Ovary (tissue), 9 donors: Measurements from ENCODE around the gene FBXL22. TPM values are rescaled to one million over a fixed set of nuclear protein-coding genes. Genes with fewer than 3 reads are reported as not detected.

ENCODE experiments used
- DNase-seq, 5 donors: peaks; one replicate each; pipeline ENCODE4 v3.0.0-alpha.2; 2019 to 2020
- H3K27ac ChIP-seq, 2 donors: fragments of 200-600 bp; one replicate each; pipeline versions ENCODE4 v1.5.1 to v1.8.0; 2019 to 2022
- H3K27me3 ChIP-seq: fragments of 200-600 bp; one replicate; pipeline ENCODE4 v1.8.0; 2022
- H3K36me3 ChIP-seq: fragments of 200-600 bp; sonication (generic); one replicate; pipeline ENCODE4 v1.5.1; 2019
- H3K4me1 ChIP-seq: one replicate; pipeline ENCODE4 v1.8.1; 2013; ENCODE audit warnings: mild to moderate bottlenecking, moderate library complexity; ENCODE audit not compliant: insufficient read depth
- H3K4me3 ChIP-seq: fragments of 200-600 bp; sonication (generic); one replicate; pipeline ENCODE4 v1.5.1; 2017
- H3K9me3 ChIP-seq, 2 donors: fragments of 200-600 bp in 1 of 2; sonication (generic) in 1 of 2; one replicate each; pipeline versions ENCODE4 v1.5.1 to v1.8.1; 2013 to 2019; ENCODE audit warnings: mild to moderate bottlenecking in 1 of 2, moderate library complexity in 1 of 2
- CTCF ChIP-seq, 3 donors: fragments of 450-650 bp in 2 of 3; fragments of 200-600 bp in 1 of 3; IDR thresholded peaks; one replicate each; pipeline versions ENCODE4 v1.5.1 to v1.8.0; 2016 to 2022; ENCODE audit warnings: antibody characterized with exemption in 3 of 3, mild to moderate bottlenecking in 1 of 3
- EP300 ChIP-seq: sonication (generic); formaldehyde crosslinking; IDR thresholded peaks from one replicate; pipeline ENCODE4 v1.6.1; 2017; ENCODE audit warnings: antibody characterized with exemption
- POLR2A ChIP-seq: fragments of 450-650 bp; IDR thresholded peaks from one replicate; pipeline ENCODE4 v1.6.1; 2017; ENCODE audit warnings: antibody characterized with exemption, mild to moderate bottlenecking, moderate library complexity
- WGBS, 3 donors: extraction: QIAGEN DNeasy Blood & Tissue Kit in 1 of 3; methylation state at CpG; one replicate each; pipeline versions ENCODE4 v1.1.5 to v1.1.7; 2013 to 2017; 5-methylcytosine and 5-hydroxymethylcytosine counted together
- intact Hi-C, 4 donors: fragments of 100-400 bp; cut with DNase I; formaldehyde crosslinking; loops; one replicate each; pipeline versions ENCODE4 v1.11.0 to v1.15.1; 2022 to 2023
- polyA plus RNA-seq, 2 donors: library from polyadenylated mRNA; stranded (reverse); fragments of 200-250 nt in 1 of 2; fragments of 350-450 nt in 1 of 2; fragmentation: Illumina TruSeq in 1 of 2; extraction: RNeasy Lipid Tissue Mini Kit (QIAGEN cat#74804) in 1 of 2; gene quantifications; one replicate each; pipeline ENCODE4 v1.2.3, GENCODE V29; 2013 to 2014
- total RNA-seq, 7 donors: library from RNA; depleted of rRNA in 2 of 7; stranded (reverse); fragments of >200 nt in 2 of 7; fragmentation: NEBNext Ultra II Directional in 3 of 7; extraction: Animal tissue kit (Norgen Biotek cat#: 25700) in 3 of 7; gene quantifications; one replicate each; pipeline versions ENCODE4 v1.1.0 to v1.2.4, GENCODE V29; 2016 to 2023
- donor health status: DM: no; HTN: no; CAD: no; lungs with moderate emphysema.
- donor health status: DM: no; HTN: no; CAD: no.
- donor health status: Bipolar disorder and iron deficiency.
- donor health status: DM: yes; HTN: yes; CAD: no.
- donor health status: DM: no; HTN: no; CAD: no.
- donor health status: DM: yes; HTN: yes; CAD: no.

The FBXL22 gene
- total and polyA plus RNA-seq, 9 donors = 0.48 to 27.5 (median 5.3) TPM

- no peaks in the 10 kb centered on the region for H3K36me3 ChIP-seq
- DNase-seq = no peak
- WGBS, 3 donors = 46 to 56% (median 50%) methylated on average over 1 of the region's 1 CpG
Measured at GRCh38 chr15:63575312-63575711, 21.9 kb upstream of the FBXL22 start.

GRCh38 chr15:63576441-63576840 is 20.7 kb upstream of the FBXL22 start:
- Histone ChIP-seq H3K4me1 (no peaks in the 10 kb centered on the region), H3K9me3 (no peaks in the 10 kb centered on the region), H3K4me3 (no peak overlapping the region), H3K27ac (no peak overlapping the region), H3K27me3 (no peaks in the 10 kb centered on the region), H3K36me3 (no peaks in the 10 kb centered on the region)
- 73 to 88% (median 83%) methylated on average over 6 of the region's 6 CpGs for WGBS, 3 donors
- no peak for DNase-seq
- intact Hi-C loops = no loop called here
- TF ChIP-seq CTCF (IDR thresholded peaks at IDR 0.05) (no peak), POLR2A (no peak), EP300 (no peak)

More at GRCh38 chr15:63575312-63575711, 21.9 kb upstream of the FBXL22 start:
- intact Hi-C loops = loop anchor here in 1 of 4 donors (1.0 kb wide), 1 partner anchor 33 kb away; no protein-coding TSS in a partner anchor
- Histone ChIP-seq H3K27me3 (no peaks in the 10 kb centered on the region), H3K4me1 (no peaks in the 10 kb centered on the region), H3K9me3 (no peaks in the 10 kb centered on the region), H3K27ac (no peak overlapping the region), H3K4me3 (no peak overlapping the region)
- TF ChIP-seq CTCF (IDR thresholded peaks at IDR 0.05) (no peak), POLR2A (no peak), EP300 (no peak)

- intact Hi-C loops = no loop called here
- no peak for DNase-seq
- Histone ChIP-seq H3K27me3 (no peaks in the 10 kb centered on the region), H3K9me3 (no peaks in the 10 kb centered on the region), H3K27ac (no peak overlapping the region), H3K36me3 (no peaks in the 10 kb centered on the region), H3K4me1 (peaks cover 1% of the 10 kb centered on the region), H3K4me3 (no peak overlapping the region)
- TF ChIP-seq POLR2A (no peak), EP300 (no peak), CTCF (IDR thresholded peaks at IDR 0.05) (no peak)
Measured at GRCh38 chr15:63582179-63582578, 15.0 kb upstream of the FBXL22 start.

GRCh38 chr15:63582718-63583426 is 14.3 kb upstream of the FBXL22 start:
- intact Hi-C loops = no loop called here
- TF ChIP-seq CTCF (IDR thresholded peaks at IDR 0.05) = no peak
- Histone ChIP-seq H3K9me3 (no peaks in the 10 kb centered on the region), H3K27ac (no peak overlapping the region), H3K4me1 (peaks cover 1% of the 10 kb centered on the region), H3K4me3 (no peak overlapping the region), H3K27me3 (no peaks in the 10 kb centered on the region), H3K36me3 (no peaks in the 10 kb centered on the region)
- 71 to 80% (median 73%) methylated on average over 2 of the region's 2 CpGs for WGBS, 3 donors
- DNase-seq = no peak
